GM18499 (cell line): ENCODE data around the gene TCF19.
"Not testable (repeated sequence)": the region's sequence is repeated elsewhere in the genome, so short reads cannot be mapped to it uniquely, and the experiment has no call there.

Source experiments
- ATAC-seq: cut with Tn5 transposase; IDR thresholded peaks from one replicate; pipeline ENCODE4 v1.9.1; 2021; ENCODE audit warnings: moderate number of reproducible peaks; ENCODE audit not compliant: insufficient read depth, unreplicated experiment

The TCF19 gene

GRCh38 chr6:31175971-31176370, 17.6 kb downstream of the TCF19 start:
- no peak for ATAC-seq

- no peak for ATAC-seq
These were observed 20.0 kb downstream of the TCF19 start for GRCh38 chr6:31178143-31179041.

GRCh38 chr6:31179042-31179386, 20.6 kb downstream of the TCF19 start:
- ATAC-seq = no peak

- no peak for ATAC-seq
These were observed 21.5 kb downstream of the TCF19 start for GRCh38 chr6:31179896-31180295.

GRCh38 chr6:31180500-31180899, 22.1 kb downstream of the TCF19 start:
- no peak for ATAC-seq

- not testable (repeated sequence) for ATAC-seq
These were observed 24.9 kb downstream of the TCF19 start for GRCh38 chr6:31183287-31183686.

- ATAC-seq = not testable (repeated sequence)
These were observed 25.5 kb downstream of the TCF19 start for GRCh38 chr6:31183859-31184258.

- not testable (repeated sequence) for ATAC-seq
These were observed 27.3 kb downstream of the TCF19 start for GRCh38 chr6:31185695-31186051.

- no peak for ATAC-seq
These were observed 27.8 kb downstream of the TCF19 start for GRCh38 chr6:31186052-31186734.

GRCh38 chr6:31187780-31188194, 29.4 kb downstream of the TCF19 start:
- ATAC-seq = no peak

GRCh38 chr6:31189223-31189622, 30.8 kb downstream of the TCF19 start:
- not testable (repeated sequence) for ATAC-seq

- ATAC-seq = no peak
These were observed 32.1 kb downstream of the TCF19 start for GRCh38 chr6:31190488-31190887.

- not testable (repeated sequence) for ATAC-seq
These were observed 34.2 kb downstream of the TCF19 start for GRCh38 chr6:31192431-31193105.

- no peak for ATAC-seq
These were observed 34.8 kb downstream of the TCF19 start for GRCh38 chr6:31193206-31193605.

- ATAC-seq = no peak
These were observed 35.9 kb downstream of the TCF19 start for GRCh38 chr6:31194061-31194834.

GRCh38 chr6:31195308-31195979, 37.1 kb downstream of the TCF19 start:
- not testable (repeated sequence) for ATAC-seq

- not testable (repeated sequence) for ATAC-seq
These were observed 38.0 kb downstream of the TCF19 start for GRCh38 chr6:31196251-31197022.

GRCh38 chr6:31197559-31198305, 39.3 kb downstream of the TCF19 start:
- peak; percentile 41 for ATAC-seq
